Testis (tissue), 2 donors: ENCODE results near the gene PSMC1.

Source experiments
- CTCF ChIP-seq, 3 experiments: fragments of 450-650 bp in 2 of 3; fragments of 200-600 bp in 1 of 3; sonication (generic) in 1 of 3; IDR thresholded peaks; one replicate each; pipeline ENCODE4 v1.5.1; 2016 to 2019; ENCODE audit warnings: antibody characterized with exemption in 3 of 3, mild to moderate bottlenecking in 2 of 3, moderate library complexity in 1 of 3
- POLR2A ChIP-seq: fragments of 450-650 bp; IDR thresholded peaks from one replicate; pipeline ENCODE4 v1.6.1; 2017; ENCODE audit warnings: antibody characterized with exemption, mild to moderate bottlenecking, moderate library complexity

- TF ChIP-seq POLR2A, result no peak
- TF ChIP-seq CTCF (IDR thresholded peaks at IDR 0.05), result no peak
Measured at GRCh38 chr14:90302529-90303303, 46.4 kb downstream of the PSMC1 start.
